ENCODE results near the gene SQSTM1. TPM values are rescaled to one million over a fixed set of nuclear protein-coding genes. Genes with fewer than 3 reads are reported as not detected.
A peak's percentile ranks its signal among the peaks of the same experiment; 100 is the strongest.

Gene SQSTM1
- total RNA-seq, 4 donors from 2014 or later, result 94.7 to 874 (median 439) TPM

GRCh38 chr5:179800696-179801201, 20.0 kb upstream of the SQSTM1 start:
- intact Hi-C loops (cut with DNase I; ENCODE audit: low total_unique reads), result no loop called here
- peak in 1 of 2 donors; percentile 17 for DNase-seq
- no peaks in the 10 kb centered on the region for H3K9me3 ChIP-seq

GRCh38 chr5:179801304-179802206, 19.1 kb upstream of the SQSTM1 start:
- peak; percentile 72 to 75 for DNase-seq
- intact Hi-C loops (cut with DNase I; ENCODE audit: low total_unique reads), result no loop called here
- no peak for TF ChIP-seq POLR2A (IDR thresholded peaks at IDR 0.05)
- peak; percentile 55 to 73 (median 70) for TF ChIP-seq CTCF (IDR thresholded peaks at IDR 0.05)
- no peaks in the 10 kb centered on the region for H3K9me3 ChIP-seq
- H3K4me3 ChIP-seq, result no peak overlapping the region
- no peaks in the 10 kb centered on the region for H3K27me3 ChIP-seq
- no peaks in the 10 kb centered on the region for H3K36me3 ChIP-seq
- peaks cover 0 to 6% of the 10 kb centered on the region in 2 donors for H3K4me1 ChIP-seq
- no peak overlapping the region for H3K27ac ChIP-seq

More at GRCh38 chr5:179800696-179801201, 20.0 kb upstream of the SQSTM1 start:
- Histone ChIP-seq H3K27me3 (no peaks in the 10 kb centered on the region), H3K36me3 (no peaks in the 10 kb centered on the region), H3K4me3 (no peak overlapping the region), H3K27ac (no peak overlapping the region), H3K4me1 (peaks cover 0 to 6% of the 10 kb centered on the region in 2 donors)
- TF ChIP-seq CTCF (IDR thresholded peaks at IDR 0.05) (no peak), POLR2A (IDR thresholded peaks at IDR 0.05) (no peak)

- peak in 1 of 2 donors; percentile 28 for DNase-seq
- Histone ChIP-seq H3K36me3 (no peaks in the 10 kb centered on the region), H3K9me3 (no peaks in the 10 kb centered on the region), H3K27me3 (no peaks in the 10 kb centered on the region), H3K27ac (no peak overlapping the region), H3K4me1 (peaks cover 0 to 6% of the 10 kb centered on the region in 2 donors), H3K4me3 (no peak overlapping the region)
- TF ChIP-seq CTCF (IDR thresholded peaks at IDR 0.05) (no peak), POLR2A (IDR thresholded peaks at IDR 0.05) (no peak)
- intact Hi-C loops (cut with DNase I; ENCODE audit: low total_unique reads), result no loop called here
Measured at GRCh38 chr5:179802207-179802883, 18.4 kb upstream of the SQSTM1 start.

- no peaks in the 10 kb centered on the region for H3K9me3 ChIP-seq
- TF ChIP-seq POLR2A (IDR thresholded peaks at IDR 0.05) (no peak), CTCF (IDR thresholded peaks at IDR 0.05) (no peak)
- H3K27ac ChIP-seq, result no peak overlapping the region
- intact Hi-C loops (cut with DNase I; ENCODE audit: low total_unique reads), result no loop called here
- DNase-seq, result no peak
- H3K27me3 ChIP-seq, result no peaks in the 10 kb centered on the region
- H3K36me3 ChIP-seq, result no peaks in the 10 kb centered on the region
- peaks cover 0 to 6% of the 10 kb centered on the region in 2 donors for H3K4me1 ChIP-seq
- H3K4me3 ChIP-seq, result no peak overlapping the region
Measured at GRCh38 chr5:179802950-179803562, 17.6 kb upstream of the SQSTM1 start.
